WTC11 (cell line): Measurements from ENCODE around the gene MRTFA. TPM values are rescaled to one million over a fixed set of nuclear protein-coding genes. Genes with fewer than 3 reads are reported as not detected.

Experiments used
- ATAC-seq: fragments of 200-7000 bp; cut with Tn5 transposase; 2 replicates; pipeline ENCODE4 v1.10.0; 2021; ENCODE audit warnings: mild to moderate bottlenecking, moderate library complexity
- CTCF ChIA-PET: fragments of 300-600 bp; sonication (Branson Sonifier 250); formaldehyde crosslinking; loops from one replicate; lab custom pipeline; 2021; ENCODE audit warnings: antibody characterized with exemption; lab: Charles Lee
- POLR2A ChIA-PET: fragments of 350-600 bp; sonication (Branson Sonifier 250); formaldehyde crosslinking; loops from one replicate; lab custom pipeline; 2021; ENCODE audit warnings: antibody characterized with exemption; lab: Charles Lee
- DNase-seq: peaks from one replicate; pipeline ENCODE4 v3.0.0; 2021; ENCODE audit warnings: low spot score
- H3K27ac Mint-ChIP-seq: 2 replicates; pipeline ENCODE4 v1.8.0; 2021; ENCODE audit warnings: mixed read lengths
- H3K27me3 Mint-ChIP-seq: 2 replicates; pipeline ENCODE4 v1.8.0; 2021; ENCODE audit warnings: low read depth, mild to moderate bottlenecking, moderate library complexity, mixed read lengths
- H3K36me3 Mint-ChIP-seq: 2 replicates; pipeline ENCODE4 v1.8.0; 2021; ENCODE audit warnings: mixed read lengths
- H3K4me1 Mint-ChIP-seq: 2 replicates; pipeline ENCODE4 v1.8.0; 2022; ENCODE audit warnings: mixed read lengths
- H3K4me3 Mint-ChIP-seq: 2 replicates; pipeline ENCODE4 v1.8.0; 2021; ENCODE audit warnings: mild to moderate bottlenecking, moderate library complexity, mixed read lengths
- H3K9me3 Mint-ChIP-seq: 2 replicates; pipeline ENCODE4 v1.8.0; 2021; ENCODE audit warnings: mixed read lengths
- AFF4 ChIP-seq: sonication (generic); formaldehyde crosslinking; IDR thresholded peaks from 2 replicates; pipeline ENCODE4 v1.8.1; 2023; ENCODE audit warnings: mild to moderate bottlenecking, missing genetic modification reagents, borderline replicate concordance
- AR ChIP-seq: fragments of 250-450 bp; sonication (Bioruptor Pico); IDR thresholded peaks from 2 replicates; pipeline ENCODE4 v1.9.0; 2021; ENCODE audit warnings: mild to moderate bottlenecking
- ATF1 ChIP-seq: sonication (generic); formaldehyde crosslinking; IDR thresholded peaks from 2 replicates; pipeline ENCODE4 v1.8.1; 2023; ENCODE audit warnings: mild to moderate bottlenecking, moderate library complexity, missing genetic modification reagents
- FOXP4 ChIP-seq: sonication (generic); formaldehyde crosslinking; IDR thresholded peaks from 2 replicates; pipeline ENCODE4 v1.8.0; 2022; ENCODE audit warnings: mild to moderate bottlenecking, missing genetic modification reagents
- GABPB1 ChIP-seq: sonication (generic); formaldehyde crosslinking; IDR thresholded peaks from 2 replicates; pipeline ENCODE4 v1.8.1; 2023; ENCODE audit warnings: mild to moderate bottlenecking, missing genetic modification reagents
- GTF2I ChIP-seq: fragments of 250-450 bp; sonication (Bioruptor Pico); conservative IDR thresholded peaks from 2 replicates; pipeline ENCODE4 v1.4.0; 2021; ENCODE audit warnings: mild to moderate bottlenecking
- IRF2 ChIP-seq: sonication (generic); formaldehyde crosslinking; IDR thresholded peaks from 2 replicates; pipeline ENCODE4 v1.8.0; 2022; ENCODE audit warnings: low read depth, missing genetic modification reagents, borderline replicate concordance
- NR1H2 ChIP-seq: sonication (generic); formaldehyde crosslinking; IDR thresholded peaks from 2 replicates; pipeline ENCODE4 v1.9.0; 2021; ENCODE audit warnings: mild to moderate bottlenecking, moderate library complexity, missing genetic modification reagents
- NR3C1 ChIP-seq: sonication (generic); formaldehyde crosslinking; conservative IDR thresholded peaks from 2 replicates; pipeline ENCODE4 v1.8.1; 2023; ENCODE audit warnings: low read depth, mild to moderate bottlenecking, missing genetic modification reagents
- OVOL2 ChIP-seq: fragments of 250-450 bp; sonication (Bioruptor Pico); IDR thresholded peaks from 2 replicates; pipeline ENCODE4 v1.9.0; 2021; ENCODE audit warnings: mild to moderate bottlenecking, borderline replicate concordance
- PRDM15 ChIP-seq: sonication (generic); formaldehyde crosslinking; IDR thresholded peaks from 2 replicates; pipeline ENCODE4 v1.8.0; 2022; ENCODE audit warnings: missing genetic modification reagents
- SMAD3 ChIP-seq: sonication (generic); formaldehyde crosslinking; IDR thresholded peaks from 2 replicates; pipeline ENCODE4 v1.8.0; 2022; ENCODE audit warnings: missing genetic modification reagents, mild to moderate bottlenecking, borderline replicate concordance
- STAT6 ChIP-seq: sonication (generic); formaldehyde crosslinking; conservative IDR thresholded peaks from 2 replicates; pipeline ENCODE4 v1.8.1; 2023; ENCODE audit warnings: mild to moderate bottlenecking, low read depth, missing genetic modification reagents, moderate library complexity
- USF2 ChIP-seq: sonication (generic); formaldehyde crosslinking; IDR thresholded peaks from 2 replicates; pipeline ENCODE4 v1.8.1; 2023; ENCODE audit warnings: mild to moderate bottlenecking, missing genetic modification reagents, moderate library complexity
- ZNF281 ChIP-seq: sonication (generic); formaldehyde crosslinking; IDR thresholded peaks from 2 replicates; pipeline ENCODE4 v1.8.0; 2023; ENCODE audit warnings: mild to moderate bottlenecking, missing genetic modification reagents
- total RNA-seq: library from RNA; stranded (reverse); gene quantifications from 3 replicates; pipeline ENCODE4 v1.2.3, GENCODE V29; 2021

The MRTFA gene
- total RNA-seq, 1 experiment from 2014 or later, result 48.4 TPM

- TF ChIP-seq GTF2I (CRISPR knock-in tag) (no peak), FOXP4 (no peak), IRF2 (CRISPR knock-in tag) (no peak)
Measured at GRCh38 chr22:40634119-40634903, 2.2 kb downstream of the MRTFA start (continued).

GRCh38 chr22:40633036-40633435 is 3.5 kb downstream of the MRTFA start:
- no peaks in the 10 kb centered on the region for H3K9me3 Mint-ChIP-seq
- no peak overlapping the region for H3K4me3 Mint-ChIP-seq
- CTCF ChIA-PET, result interaction anchor here (1.8 kb wide), 1 partner anchor 50 kb away, joined by 6 read pairs; no protein-coding TSS in a partner anchor
- no peak overlapping the region for H3K27ac Mint-ChIP-seq
- no peaks in the 10 kb centered on the region for H3K36me3 Mint-ChIP-seq
- peaks cover 28% of the 10 kb centered on the region for H3K4me1 Mint-ChIP-seq
- ATAC-seq (no peak), DNase-seq (no peak)
- H3K27me3 Mint-ChIP-seq, result peaks cover 3% of the 10 kb centered on the region
- POLR2A ChIA-PET, result interaction anchor here (1.0 kb wide), 1 partner anchor 103 kb away, joined by 4 read pairs; no protein-coding TSS in a partner anchor
- TF ChIP-seq PRDM15 (CRISPR knock-in tag) (no peak), USF2 (CRISPR knock-in tag) (no peak), ZNF281 (CRISPR knock-in tag) (no peak), ATF1 (CRISPR knock-in tag) (no peak), GABPB1 (CRISPR knock-in tag) (no peak), NR3C1 (no peak), STAT6 (CRISPR knock-in tag) (no peak), AR (CRISPR knock-in tag) (no peak), NR1H2 (CRISPR knock-in tag) (no peak), OVOL2 (CRISPR knock-in tag) (no peak), SMAD3 (CRISPR knock-in tag) (no peak), AFF4 (CRISPR knock-in tag) (no peak)
